Activated T-cell treated with anti-CD3 and anti-CD28 coated beads, Interleukin-2, amount 50 U/mL, for 24 hours (primary cell): ENCODE measurements around the gene APOBEC3G.
"Not testable (repeated sequence)": the region's sequence is repeated elsewhere in the genome, so short reads cannot be mapped to it uniquely, and the experiment has no call there.

Experiments
- DNase-seq: peaks from one replicate; pipeline ENCODE4 v3.0.0-alpha.2; 2020
- H3K27ac Mint-ChIP-seq: 2 replicates; pipeline ENCODE4 v1.8.0; 2020; ENCODE audit warnings: mild to moderate bottlenecking, mixed read lengths
- H3K27me3 Mint-ChIP-seq: 2 replicates; pipeline ENCODE4 v1.8.0; 2020; ENCODE audit warnings: mixed read lengths
- H3K36me3 Mint-ChIP-seq: 2 replicates; pipeline ENCODE4 v1.8.0; 2020; ENCODE audit warnings: low read depth, mixed read lengths
- H3K4me1 Mint-ChIP-seq: 2 replicates; pipeline ENCODE4 v1.8.0; 2020; ENCODE audit warnings: low read depth, mixed read lengths
- H3K4me3 Mint-ChIP-seq: 2 replicates; pipeline ENCODE4 v1.8.0; 2020; ENCODE audit warnings: mild to moderate bottlenecking, moderate library complexity, mixed read lengths
- H3K9me3 Mint-ChIP-seq: 2 replicates; pipeline ENCODE4 v1.8.0; 2020; ENCODE audit warnings: mixed read lengths

Gene APOBEC3G

DNA sequence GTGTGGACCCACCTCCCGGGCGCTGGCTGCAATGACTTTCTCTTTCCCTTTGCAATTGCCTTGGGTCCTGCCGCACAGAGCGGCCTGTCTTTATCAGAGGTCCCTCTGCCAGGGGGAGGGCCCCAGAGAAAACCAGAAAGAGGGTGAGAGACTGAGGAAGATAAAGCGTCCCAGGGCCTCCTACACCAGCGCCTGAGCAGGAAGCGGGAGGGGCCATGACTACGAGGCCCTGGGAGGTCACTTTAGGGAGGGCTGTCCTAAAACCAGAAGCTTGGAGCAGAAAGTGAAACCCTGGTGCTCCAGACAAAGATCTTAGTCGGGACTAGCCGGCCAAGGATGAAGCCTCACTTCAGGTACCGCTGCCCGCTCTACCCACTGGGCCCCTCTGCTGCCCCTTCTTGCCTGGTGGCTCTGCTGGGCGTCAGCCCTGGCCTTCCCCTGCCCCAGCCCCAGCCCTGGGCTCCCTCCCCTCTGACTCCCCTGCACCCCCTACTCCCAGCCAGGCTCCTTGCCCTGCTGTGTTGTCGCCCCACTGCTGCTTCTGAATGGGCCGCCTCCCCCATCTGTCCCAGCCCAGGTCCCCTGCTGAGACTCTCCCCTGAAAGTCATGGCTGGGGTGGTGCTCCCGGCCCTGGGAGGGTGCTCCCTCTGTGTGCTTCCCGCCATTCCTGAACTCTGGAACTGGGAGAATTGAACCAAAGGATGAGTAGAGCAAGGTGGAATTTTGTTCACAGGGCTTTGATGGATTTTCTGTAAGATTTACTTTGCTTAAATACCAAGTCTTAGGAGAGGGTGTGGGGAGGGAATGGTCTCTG, at the start of gene APOBEC3G:
APOBEC3G (plus strand) TSS at position 250 of the 815 bp plus-strand sequence; CDS start at position 337, 87 bp downstream.
- peaks cover 42% of the 10 kb centered on the region for H3K36me3 Mint-ChIP-seq
- peak within 1 kb of the TSS; percentile 90 for H3K4me3 Mint-ChIP-seq
- H3K27ac Mint-ChIP-seq: peak within 1 kb of the TSS; percentile 94
- peak; percentile 76 for DNase-seq
- H3K9me3 Mint-ChIP-seq, H3K27me3 Mint-ChIP-seq: not testable (repeated sequence)
- H3K4me1 Mint-ChIP-seq: peaks cover 53% of the 10 kb centered on the region

DNA sequence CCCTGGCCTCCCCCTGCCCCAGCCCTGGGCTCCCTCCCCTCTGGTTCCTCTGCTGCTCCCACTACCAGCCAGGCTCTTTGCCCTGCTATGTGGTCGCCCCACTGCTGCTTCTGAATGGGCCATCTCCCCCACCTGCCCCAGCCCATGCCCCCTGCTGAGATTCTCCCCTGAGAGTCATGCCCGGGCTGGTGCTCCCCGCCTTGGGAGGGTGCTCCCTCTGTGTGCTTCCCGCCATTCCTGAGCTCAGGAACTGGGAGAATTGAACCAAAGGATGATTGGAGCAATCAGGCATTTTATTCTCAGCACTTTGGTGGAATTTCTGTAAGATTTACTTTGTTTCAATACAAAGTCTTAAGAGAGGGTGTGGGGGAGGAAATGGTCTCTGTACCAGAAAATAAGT, 49.4 kb upstream of the APOBEC3G start:
- no peak overlapping the region for H3K4me3 Mint-ChIP-seq
- H3K27me3 Mint-ChIP-seq: no peaks in the 10 kb centered on the region
- H3K4me1 Mint-ChIP-seq: peaks cover 36% of the 10 kb centered on the region
- no peaks in the 10 kb centered on the region for H3K9me3 Mint-ChIP-seq
- no peak for DNase-seq
- peak overlapping the region; percentile 82 for H3K27ac Mint-ChIP-seq
- peaks cover 62% of the 10 kb centered on the region for H3K36me3 Mint-ChIP-seq

DNA sequence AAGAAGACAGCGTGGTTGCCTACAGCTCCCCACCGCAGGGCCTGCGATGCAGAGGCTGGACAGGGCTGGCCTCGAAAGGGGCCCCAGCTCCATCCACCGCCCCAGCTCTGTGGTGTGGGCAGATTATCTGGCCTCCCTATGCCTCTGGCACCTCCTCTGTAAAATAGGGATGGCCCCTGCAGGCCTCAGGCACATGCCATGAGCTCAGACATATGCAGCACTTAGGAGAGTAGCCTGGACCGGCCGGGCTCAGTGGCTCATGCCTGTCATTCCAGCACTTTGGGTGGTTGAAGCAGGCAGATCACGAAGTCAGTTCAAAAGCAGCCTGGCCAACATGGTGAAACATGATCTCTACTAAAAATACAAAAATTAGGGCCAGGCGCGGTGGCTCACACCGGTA, 48.8 kb upstream of the APOBEC3G start:
- no peaks in the 10 kb centered on the region for H3K27me3 Mint-ChIP-seq
- no peaks in the 10 kb centered on the region for H3K9me3 Mint-ChIP-seq
- peaks cover 63% of the 10 kb centered on the region for H3K36me3 Mint-ChIP-seq
- no peak for DNase-seq
- H3K4me1 Mint-ChIP-seq: peaks cover 35% of the 10 kb centered on the region
- H3K27ac Mint-ChIP-seq: peak overlapping the region; percentile 82
- H3K4me3 Mint-ChIP-seq: no peak overlapping the region

DNA sequence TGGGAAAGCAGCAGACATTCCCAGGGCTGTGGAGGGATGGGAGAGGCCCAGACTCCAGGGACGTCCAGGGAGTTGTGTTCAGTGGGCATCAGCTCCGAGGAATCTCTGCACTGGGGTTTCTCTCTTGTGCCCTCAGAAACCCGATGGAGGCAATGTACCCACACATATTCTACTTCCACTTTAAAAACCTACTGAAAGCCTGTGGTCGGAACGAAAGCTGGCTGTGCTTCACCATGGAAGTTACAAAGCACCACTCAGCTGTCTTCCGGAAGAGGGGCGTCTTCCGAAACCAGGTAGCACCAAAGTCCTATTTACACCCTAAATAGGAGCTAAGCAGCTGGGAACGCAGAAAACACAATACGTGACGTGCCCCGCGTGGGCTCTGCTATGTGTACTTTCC, 47.8 kb upstream of the APOBEC3G start:
- no peaks in the 10 kb centered on the region for H3K27me3 Mint-ChIP-seq
- peaks cover 27% of the 10 kb centered on the region for H3K4me1 Mint-ChIP-seq
- no peak for DNase-seq
- H3K9me3 Mint-ChIP-seq: no peaks in the 10 kb centered on the region
- peaks cover 60% of the 10 kb centered on the region for H3K36me3 Mint-ChIP-seq
- H3K4me3 Mint-ChIP-seq: no peak overlapping the region
- no peak overlapping the region for H3K27ac Mint-ChIP-seq

DNA sequence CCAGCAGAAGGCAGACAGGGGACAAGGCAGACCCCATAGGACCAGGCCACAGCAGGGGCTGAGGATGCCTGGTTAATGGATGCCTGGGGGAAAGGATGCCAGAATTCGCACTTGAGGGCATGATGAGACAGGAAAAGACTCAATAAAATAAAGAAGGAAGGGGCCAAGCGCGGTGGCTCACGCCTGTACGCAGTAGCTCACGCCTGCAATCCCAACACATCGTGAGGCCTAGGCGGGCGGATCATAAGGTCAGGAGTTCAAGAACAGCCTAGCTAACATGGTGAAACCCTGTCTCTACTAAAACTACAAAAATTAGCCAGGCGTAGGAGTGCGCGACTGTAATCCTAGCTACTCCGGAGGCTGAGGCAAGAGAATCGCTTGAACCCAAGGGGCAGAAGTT, 46.4 kb upstream of the APOBEC3G start:
- Mint-ChIP-seq H3K9me3 (no peaks in the 10 kb centered on the region), H3K27ac (peak overlapping the region; percentile 8), H3K36me3 (peaks cover 46% of the 10 kb centered on the region), H3K27me3 (no peaks in the 10 kb centered on the region), H3K4me1 (peaks cover 14% of the 10 kb centered on the region), H3K4me3 (no peak overlapping the region)
- DNase-seq: no peak

DNA sequence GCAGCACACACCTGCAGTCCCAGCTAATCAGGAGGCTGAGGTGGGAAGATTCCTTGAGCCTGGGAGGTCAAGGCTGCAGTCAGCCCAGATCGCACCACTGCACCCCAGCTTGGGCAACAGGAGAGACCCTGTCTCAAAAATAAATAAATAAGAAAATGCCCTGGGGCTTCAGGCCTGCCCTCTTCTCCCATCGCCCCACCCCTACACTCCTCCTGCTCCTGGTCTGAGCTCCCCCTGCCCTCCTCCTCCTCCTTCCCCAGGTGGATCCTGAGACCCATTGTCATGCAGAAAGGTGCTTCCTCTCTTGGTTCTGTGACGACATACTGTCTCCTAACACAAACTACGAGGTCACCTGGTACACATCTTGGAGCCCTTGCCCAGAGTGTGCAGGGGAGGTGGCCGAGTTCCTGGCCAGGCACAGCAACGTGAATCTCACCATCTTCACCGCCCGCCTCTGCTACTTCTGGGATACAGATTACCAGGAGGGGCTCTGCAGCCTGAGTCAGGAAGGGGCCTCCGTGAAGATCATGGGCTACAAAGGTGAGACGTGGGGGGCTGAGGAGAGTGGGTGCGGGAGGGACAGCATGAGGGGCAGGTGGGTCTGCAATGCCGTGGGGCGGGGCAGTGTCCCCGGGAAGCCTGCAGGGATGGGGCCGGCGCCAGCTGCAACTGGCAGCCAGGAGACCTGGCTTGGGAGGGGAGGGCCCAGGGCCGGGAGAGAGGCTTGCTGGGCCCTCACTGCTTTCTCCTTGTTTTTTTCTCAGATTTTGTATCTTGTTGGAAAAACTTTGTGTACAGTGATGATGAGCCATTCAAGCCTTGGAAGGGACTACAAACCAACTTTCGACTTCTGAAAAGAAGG, 45.4 kb upstream of the APOBEC3G start:
- not testable (repeated sequence) for DNase-seq

DNA sequence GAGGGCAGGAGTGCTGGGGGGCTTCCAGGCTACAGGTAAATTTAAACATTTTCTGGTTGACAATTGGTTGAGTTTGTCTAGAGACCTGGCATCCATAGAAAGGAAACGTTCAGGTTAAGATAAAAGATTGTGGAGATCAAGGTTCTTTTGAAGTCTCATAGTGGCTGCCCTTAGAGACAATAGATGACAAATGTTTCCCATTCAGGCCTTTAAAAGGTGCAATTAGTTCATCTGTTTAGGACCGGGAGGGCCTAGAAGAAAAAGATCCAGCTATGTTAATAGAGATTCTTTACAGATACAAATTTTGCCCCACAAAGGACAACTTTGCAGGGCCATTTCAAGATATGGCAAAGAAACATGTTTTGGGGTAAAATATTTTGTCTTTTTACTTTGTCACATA, 40.0 kb upstream of the APOBEC3G start:
- Mint-ChIP-seq H3K4me1 (peaks cover 34% of the 10 kb centered on the region), H3K27ac (peak overlapping the region; percentile 24), H3K36me3 (peaks cover 22% of the 10 kb centered on the region)
- not testable (repeated sequence) for DNase-seq, H3K4me3 Mint-ChIP-seq, H3K27me3 Mint-ChIP-seq, H3K9me3 Mint-ChIP-seq

More for the DNA sequence above, 45.4 kb upstream of the APOBEC3G start:
- H3K27ac Mint-ChIP-seq, H3K9me3 Mint-ChIP-seq, H3K27me3 Mint-ChIP-seq, H3K4me3 Mint-ChIP-seq: not testable (repeated sequence)
- H3K4me1 Mint-ChIP-seq: peaks cover 14% of the 10 kb centered on the region
- H3K36me3 Mint-ChIP-seq: peaks cover 38% of the 10 kb centered on the region

DNA sequence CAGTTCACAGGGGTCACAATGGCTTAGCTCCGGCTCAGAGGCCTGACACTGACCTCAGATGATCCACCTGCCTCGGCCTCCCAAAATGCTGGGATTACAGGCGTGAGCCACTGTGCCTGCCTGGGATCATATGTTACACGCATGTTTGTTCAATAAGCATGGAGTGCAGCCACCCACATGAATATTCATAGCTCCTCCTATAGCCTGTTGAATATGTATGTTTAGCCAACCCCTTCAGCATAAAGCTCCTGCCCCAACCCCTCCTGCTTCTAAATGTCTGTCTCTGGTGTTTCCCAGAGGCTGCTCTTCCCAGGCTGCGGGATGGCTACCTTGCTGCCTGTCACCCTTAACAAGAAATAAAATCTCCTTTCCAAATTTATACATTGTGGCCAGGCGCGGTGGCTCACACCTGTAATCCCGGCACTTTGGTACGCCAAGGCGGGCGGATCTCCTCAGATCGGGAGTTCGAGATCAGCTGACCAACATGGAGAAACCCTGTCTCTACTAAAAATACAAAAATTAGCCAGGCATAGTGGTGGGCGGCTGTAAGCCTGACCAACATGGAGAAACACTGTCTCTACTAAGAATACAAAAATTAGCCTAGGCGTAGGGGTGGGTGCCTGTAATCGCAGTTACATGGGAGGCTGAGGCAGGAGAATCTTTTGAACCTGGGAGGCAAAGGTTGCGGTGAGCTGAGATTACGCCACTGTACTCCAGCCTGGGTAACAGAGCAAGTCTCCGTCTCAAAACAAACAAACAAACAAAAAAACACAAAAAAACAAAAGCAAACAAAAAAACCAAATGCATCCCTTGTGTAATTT, 37.6 kb upstream of the APOBEC3G start:
- H3K27me3 Mint-ChIP-seq: no peaks in the 10 kb centered on the region
- peak overlapping the region; percentile 64 for H3K4me3 Mint-ChIP-seq
- peaks cover 20% of the 10 kb centered on the region for H3K36me3 Mint-ChIP-seq
- H3K4me1 Mint-ChIP-seq: peaks cover 47% of the 10 kb centered on the region
- H3K9me3 Mint-ChIP-seq: no peaks in the 10 kb centered on the region
- DNase-seq: no peak
- H3K27ac Mint-ChIP-seq: peak overlapping the region; percentile 86

DNA sequence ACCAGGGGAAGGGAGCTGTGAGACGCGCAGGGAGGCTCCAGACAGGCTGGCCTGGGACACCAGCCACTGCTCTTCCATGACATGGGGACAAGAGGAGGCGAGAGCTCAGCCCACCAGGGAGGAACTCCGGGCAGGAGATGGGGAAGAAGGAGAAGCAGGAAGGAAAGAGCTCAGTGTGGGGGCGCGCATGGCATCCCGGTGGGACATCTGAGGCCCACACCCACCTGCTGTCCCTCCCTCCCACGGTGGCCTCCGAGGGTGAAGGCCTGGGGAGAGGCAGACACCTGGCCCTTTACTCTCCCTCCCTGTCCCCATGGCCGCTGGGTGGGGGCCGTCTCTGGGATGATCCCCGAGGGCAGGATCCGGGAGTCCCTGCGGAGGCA, 36.9 kb upstream of the APOBEC3G start:
- not testable (repeated sequence) for DNase-seq, H3K9me3 Mint-ChIP-seq, H3K27me3 Mint-ChIP-seq
- peaks cover 24% of the 10 kb centered on the region for H3K36me3 Mint-ChIP-seq
- H3K4me1 Mint-ChIP-seq: peaks cover 50% of the 10 kb centered on the region
- peak overlapping the region; percentile 64 for H3K4me3 Mint-ChIP-seq
- peak overlapping the region; percentile 86 for H3K27ac Mint-ChIP-seq

DNA sequence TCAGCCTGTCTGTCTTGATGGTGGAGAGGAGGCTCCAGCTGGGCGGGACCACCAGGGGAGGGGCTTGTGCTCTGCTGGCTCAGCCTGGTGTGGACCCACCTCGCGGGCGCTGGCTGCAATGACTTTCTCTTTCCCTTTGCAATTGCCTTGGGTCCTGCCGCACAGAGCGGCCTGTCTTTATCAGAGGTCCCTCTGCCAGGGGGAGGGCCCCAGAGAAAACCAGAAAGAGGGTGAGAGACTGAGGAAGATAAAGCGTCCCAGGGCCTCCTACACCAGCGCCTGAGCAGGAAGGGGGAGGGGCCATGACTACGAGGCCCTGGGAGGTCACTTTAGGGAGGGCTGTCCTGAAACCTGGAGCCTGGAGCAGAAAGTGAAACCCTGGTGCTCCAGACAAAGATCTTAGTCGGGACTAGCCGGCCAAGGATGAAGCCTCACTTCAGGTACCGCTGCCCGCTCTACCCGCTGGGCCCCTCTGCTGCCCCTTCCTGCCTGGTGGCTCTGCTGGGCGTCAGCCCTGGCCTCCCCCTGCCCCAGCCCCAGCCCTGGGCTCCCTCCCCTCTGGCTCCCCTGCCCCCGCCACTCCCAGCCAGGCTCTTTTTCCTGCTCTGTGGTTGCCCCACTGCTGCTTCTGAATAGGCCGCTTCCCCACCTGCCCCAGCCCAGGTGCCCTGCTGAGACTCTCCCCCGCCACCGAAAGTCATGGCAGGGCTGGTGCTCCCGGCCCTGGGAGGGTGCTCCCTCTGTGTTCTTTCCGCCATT, 36.4 kb upstream of the APOBEC3G start, which contains the start of gene APOBEC3F:
APOBEC3F (plus strand) TSS at position 327 of the 759 bp plus-strand sequence; CDS start at position 424, 97 bp downstream.
- Mint-ChIP-seq H3K4me3 (peak within 1 kb of the TSS; percentile 86), H3K27ac (peak within 1 kb of the TSS; percentile 92), H3K36me3 (peaks cover 30% of the 10 kb centered on the region), H3K4me1 (peaks cover 55% of the 10 kb centered on the region)
- DNase-seq: peak; percentile 77
- not testable (repeated sequence) for H3K27me3 Mint-ChIP-seq, H3K9me3 Mint-ChIP-seq

DNA sequence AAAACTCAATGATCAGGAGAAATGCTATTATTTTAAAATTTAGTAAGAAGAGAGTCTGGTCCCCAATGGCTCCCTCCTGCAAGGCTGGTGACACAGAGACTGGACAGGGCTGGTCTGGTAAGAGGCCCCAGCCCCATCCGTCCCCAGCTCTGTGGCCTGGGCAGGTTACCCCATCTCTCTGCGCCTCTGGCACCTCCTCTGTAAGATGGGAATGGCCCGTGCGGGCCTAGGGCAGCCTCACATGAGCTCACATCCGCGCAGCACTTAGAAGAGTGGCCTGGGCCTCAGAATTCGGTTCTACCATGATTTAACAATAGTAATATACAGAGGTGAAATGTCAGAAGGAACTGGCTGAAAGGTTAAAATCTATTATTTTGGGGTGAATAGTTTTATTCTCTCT, 35.2 kb upstream of the APOBEC3G start:
- no peaks in the 10 kb centered on the region for H3K27me3 Mint-ChIP-seq
- peak overlapping the region; percentile 86 for H3K4me3 Mint-ChIP-seq

DNA sequence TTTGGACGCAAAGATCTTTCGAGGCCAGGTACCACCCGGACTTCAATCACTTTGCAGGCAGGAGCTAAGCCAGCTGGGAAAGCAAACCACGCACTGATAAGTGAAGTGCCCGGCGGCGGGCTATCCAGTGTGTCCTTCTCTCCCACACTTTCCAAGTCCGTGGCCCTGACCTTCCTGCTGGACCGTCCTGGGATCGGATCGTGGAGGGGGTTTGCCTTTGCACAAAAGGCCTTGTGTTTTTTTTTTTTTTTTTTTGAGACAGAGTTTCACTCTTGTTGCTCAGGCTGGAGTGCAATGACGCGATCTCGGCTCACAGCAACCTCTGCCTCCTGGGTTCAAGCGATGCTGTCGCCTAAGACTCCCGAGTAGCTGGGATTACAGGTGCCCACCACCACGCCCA, 34.0 kb upstream of the APOBEC3G start:
- Mint-ChIP-seq H3K4me1 (peaks cover 45% of the 10 kb centered on the region), H3K36me3 (peaks cover 44% of the 10 kb centered on the region)
- H3K9me3 Mint-ChIP-seq, H3K27me3 Mint-ChIP-seq, H3K4me3 Mint-ChIP-seq, DNase-seq, H3K27ac Mint-ChIP-seq: not testable (repeated sequence)

More for the DNA sequence above, 35.2 kb upstream of the APOBEC3G start:
- Mint-ChIP-seq H3K27ac (peak overlapping the region; percentile 92), H3K4me1 (peaks cover 52% of the 10 kb centered on the region), H3K36me3 (peaks cover 40% of the 10 kb centered on the region), H3K9me3 (no peaks in the 10 kb centered on the region)
- DNase-seq: no peak

DNA sequence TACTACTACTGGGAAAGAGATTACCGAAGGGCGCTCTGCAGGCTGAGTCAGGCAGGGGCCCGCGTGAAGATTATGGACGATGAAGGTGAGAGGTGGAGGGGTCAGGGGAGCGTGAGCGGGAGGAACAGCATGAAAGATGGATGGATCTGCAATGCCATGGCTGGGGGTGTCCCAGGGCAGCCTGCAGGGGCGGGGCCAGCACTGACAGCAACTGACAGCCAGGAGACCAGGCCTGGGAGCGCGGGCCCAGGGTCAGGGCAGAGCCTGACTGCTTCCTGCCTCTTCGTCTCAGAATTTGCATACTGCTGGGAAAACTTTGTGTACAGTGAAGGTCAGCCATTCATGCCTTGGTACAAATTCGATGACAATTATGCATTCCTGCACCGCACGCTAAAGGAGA, 31.9 kb upstream of the APOBEC3G start:
- H3K27ac Mint-ChIP-seq: peak overlapping the region; percentile 44
- not testable (repeated sequence) for H3K27me3 Mint-ChIP-seq, H3K9me3 Mint-ChIP-seq, H3K4me3 Mint-ChIP-seq, DNase-seq
- H3K4me1 Mint-ChIP-seq: peaks cover 34% of the 10 kb centered on the region
- H3K36me3 Mint-ChIP-seq: peaks cover 44% of the 10 kb centered on the region
